Measurements from ENCODE around the gene S100A2.
"Not testable (repeated sequence)": the region's sequence is repeated elsewhere in the genome, so short reads cannot be mapped to it uniquely, and the experiment has no call there.

The S100A2 gene

GRCh38 chr1:153563483-153563901 lies 2.2 kb downstream of the S100A2 start:
- no peak for DNase-seq (ENCODE audit: low read depth)

GRCh38 chr1:153562021-153562420 lies 3.6 kb downstream of the S100A2 start:
- not testable (repeated sequence) for DNase-seq (ENCODE audit: low read depth)

- no peak for DNase-seq (ENCODE audit: low read depth)
Measured at GRCh38 chr1:153561466-153561985, 4.1 kb downstream of the S100A2 start.

- no peak for DNase-seq (ENCODE audit: low read depth)
Measured at GRCh38 chr1:153560771-153561465, 4.7 kb downstream of the S100A2 start.

GRCh38 chr1:153560241-153560640 lies 5.4 kb downstream of the S100A2 start:
- DNase-seq (ENCODE audit: low read depth) = no peak

- no peak for DNase-seq (ENCODE audit: low read depth)
Measured at GRCh38 chr1:153557877-153558276, 7.8 kb downstream of the S100A2 start.

GRCh38 chr1:153556348-153556747 lies 9.3 kb downstream of the S100A2 start:
- no peak for DNase-seq (ENCODE audit: low read depth)

GRCh38 chr1:153553830-153554541 lies 11.7 kb downstream of the S100A2 start:
- no peak for DNase-seq (ENCODE audit: low read depth)

GRCh38 chr1:153553096-153553495 lies 12.5 kb downstream of the S100A2 start:
- DNase-seq (ENCODE audit: low read depth) = no peak

- DNase-seq (ENCODE audit: low read depth) = no peak
Measured at GRCh38 chr1:153552335-153552734, 13.3 kb downstream of the S100A2 start.

GRCh38 chr1:153550827-153551500 lies 14.7 kb downstream of the S100A2 start:
- no peak for DNase-seq (ENCODE audit: low read depth)

- no peak for DNase-seq (ENCODE audit: low read depth)
Measured at GRCh38 chr1:153550398-153550758, 15.3 kb downstream of the S100A2 start.

- DNase-seq (ENCODE audit: low read depth) = no peak
Measured at GRCh38 chr1:153549741-153550397, 15.8 kb downstream of the S100A2 start.

GRCh38 chr1:153548722-153549688 lies 16.6 kb downstream of the S100A2 start, which contains the start of gene S100A3:
Gene S100A3 (minus strand): TSS chr1:153549258. CDS start chr1:153548485, 773 bp downstream.
- DNase-seq (ENCODE audit: low read depth) = no peak

- DNase-seq (ENCODE audit: low read depth) = no peak
Measured at GRCh38 chr1:153547560-153548551, 17.8 kb downstream of the S100A2 start.

GRCh38 chr1:153546796-153547559 lies 18.7 kb downstream of the S100A2 start:
- DNase-seq (ENCODE audit: low read depth) = no peak

- no peak for DNase-seq (ENCODE audit: low read depth)
Measured at GRCh38 chr1:153546371-153546770, 19.3 kb downstream of the S100A2 start.

- peak; percentile 93 for DNase-seq (ENCODE audit: low read depth)
Measured at GRCh38 chr1:153545067-153546055, 20.3 kb downstream of the S100A2 start, which contains the start of gene S100A4. Gene S100A4 (minus strand): TSS chr1:153545806. CDS start chr1:153544794, 1,012 bp downstream.

Measured in activated T-cell treated with anti-CD3 and anti-CD28 coated beads for 48 hours (primary cell).